Activated CD8-positive, alpha-beta memory T cell treated with anti-CD3 and anti-CD28 coated beads for 1 hour (primary cell): Measurements from ENCODE around the gene OTUB1.

ENCODE experiments used
- DNase-seq, 2 donors: peaks; one replicate each; pipeline ENCODE4 v3.0.0-alpha.2; 2020; ENCODE audit warnings: low read depth in 1 of 2; ENCODE audit errors: extremely low read depth in 1 of 2

The OTUB1 gene

DNA sequence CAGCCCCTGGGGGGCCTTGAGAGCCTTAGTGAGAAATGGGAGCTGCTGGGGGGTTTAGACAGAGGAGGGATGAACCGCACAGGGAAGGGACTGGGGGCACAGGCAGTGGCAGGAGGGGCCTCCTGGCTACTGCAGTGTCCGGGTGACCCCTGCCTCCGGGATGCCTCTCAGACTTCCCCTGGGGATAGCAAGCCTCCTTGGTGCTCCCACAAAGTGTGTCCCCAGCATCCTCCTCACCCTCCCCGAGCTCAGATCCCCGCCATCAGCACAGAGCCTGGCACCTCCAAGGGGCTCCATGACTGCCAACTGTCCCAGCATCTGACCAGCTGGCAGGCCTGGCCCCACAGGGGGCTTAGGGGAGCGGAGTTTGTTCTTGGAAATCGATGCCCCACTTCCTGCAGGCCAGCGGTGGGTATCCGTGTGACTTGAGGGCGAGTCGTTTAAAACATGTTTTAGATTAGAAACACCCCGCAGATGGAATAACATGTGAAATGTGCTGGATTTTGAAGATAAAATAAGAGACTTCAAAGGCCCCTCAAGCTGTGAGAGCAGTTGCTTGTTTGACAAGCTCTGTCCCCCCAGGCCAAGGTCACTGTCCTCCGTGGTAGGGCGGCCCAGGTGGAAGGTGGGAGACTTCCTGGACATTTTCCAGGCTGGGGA, 36.0 kb downstream of the OTUB1 start:
- no peak for DNase-seq

DNA sequence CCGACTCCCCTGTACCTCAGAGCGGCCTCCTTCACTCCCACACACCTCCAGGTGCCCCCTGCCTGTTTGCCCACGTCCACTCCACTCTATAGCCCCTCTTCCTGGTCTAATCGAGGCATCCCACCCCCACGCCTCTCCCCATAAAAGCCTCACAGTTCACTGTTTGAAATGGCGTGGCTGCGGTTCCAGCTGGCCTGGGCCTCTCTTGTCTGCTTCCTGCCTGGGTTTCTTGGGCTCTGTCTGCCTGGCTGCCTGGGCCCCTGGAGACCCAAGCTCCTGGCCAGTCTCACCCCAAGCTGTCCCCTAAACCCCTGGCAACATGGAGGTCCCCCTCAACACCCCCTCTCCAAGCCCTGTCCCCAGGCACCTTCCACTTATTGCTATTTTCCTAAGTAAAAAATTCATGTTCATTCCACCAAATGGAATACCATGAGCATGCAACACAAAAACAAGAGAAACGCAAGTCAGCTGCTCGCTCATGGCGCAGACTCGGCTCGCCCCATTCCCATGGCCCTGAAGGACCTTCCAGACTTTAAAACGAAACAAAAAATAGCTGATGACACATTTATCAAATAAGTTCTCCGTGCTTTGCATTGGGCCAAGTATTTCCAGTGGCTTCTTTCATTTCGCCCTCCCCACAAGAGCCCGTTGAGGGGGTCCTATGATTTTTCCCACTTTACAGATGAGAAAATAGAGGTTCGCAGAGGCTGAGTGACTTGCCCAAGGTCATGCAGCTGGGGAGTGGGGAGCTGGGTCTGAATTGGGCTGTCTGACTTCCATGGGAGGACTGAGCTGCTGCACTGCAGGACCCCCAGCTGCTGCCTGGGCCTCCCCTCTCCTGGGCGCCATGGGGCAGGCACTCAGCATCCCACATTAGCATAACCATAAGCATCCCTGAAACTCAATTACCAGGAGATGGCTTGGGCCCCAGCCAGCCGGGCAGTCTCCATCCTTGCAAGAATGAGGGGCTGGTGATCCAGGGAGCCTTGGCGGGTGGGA, 37.8 kb downstream of the OTUB1 start:
- DNase-seq: no peak

DNA sequence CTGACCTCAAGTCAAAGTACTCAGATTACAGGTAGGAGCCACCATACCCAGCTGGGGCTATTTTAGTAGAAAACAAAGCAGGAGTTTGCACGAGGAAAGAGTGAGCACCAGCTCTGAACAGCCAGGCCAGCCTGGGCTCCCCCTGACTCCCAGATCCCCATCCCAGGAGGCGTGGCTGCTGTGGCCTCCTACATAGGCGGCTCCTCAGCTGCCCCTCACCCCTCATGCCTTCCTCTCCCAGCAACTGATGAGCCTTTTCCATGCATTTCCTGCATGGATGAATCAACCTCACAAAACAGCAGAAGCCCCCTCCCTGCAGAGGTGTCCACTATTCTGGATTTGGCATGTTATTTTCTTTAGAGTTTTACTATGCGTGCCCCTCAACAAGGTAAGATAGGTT, 39.0 kb downstream of the OTUB1 start:
- DNase-seq: no peak

DNA sequence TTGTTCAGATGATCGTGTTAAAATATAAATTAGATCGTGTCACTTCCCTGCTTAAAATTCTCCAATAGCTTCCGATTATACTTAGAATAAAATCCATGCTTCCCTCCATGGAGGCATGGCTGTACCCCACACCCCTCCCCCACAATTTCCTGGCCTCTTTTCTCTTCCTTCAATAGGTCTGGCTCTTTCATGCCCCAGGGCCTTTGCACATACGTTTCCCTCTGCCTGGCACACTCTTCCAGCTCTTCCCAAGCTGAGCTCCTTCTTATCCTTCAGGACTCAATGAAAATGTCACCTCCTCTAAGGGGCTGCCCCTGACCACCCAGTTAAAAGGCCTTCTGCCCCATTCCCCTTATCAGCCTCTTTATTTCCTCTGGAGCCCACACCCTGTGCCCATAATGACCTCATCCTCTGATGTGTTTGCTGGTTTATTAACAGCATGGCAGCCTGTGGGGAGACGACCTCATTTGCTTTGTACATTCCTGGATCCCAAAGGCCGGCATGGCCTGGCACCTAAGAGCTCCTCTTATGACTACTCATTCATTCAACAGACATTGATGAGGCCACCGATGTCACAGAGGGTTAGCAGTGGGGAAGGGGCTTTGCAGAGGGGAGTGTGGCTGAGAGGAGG, 40.5 kb downstream of the OTUB1 start:
- DNase-seq: no peak

DNA sequence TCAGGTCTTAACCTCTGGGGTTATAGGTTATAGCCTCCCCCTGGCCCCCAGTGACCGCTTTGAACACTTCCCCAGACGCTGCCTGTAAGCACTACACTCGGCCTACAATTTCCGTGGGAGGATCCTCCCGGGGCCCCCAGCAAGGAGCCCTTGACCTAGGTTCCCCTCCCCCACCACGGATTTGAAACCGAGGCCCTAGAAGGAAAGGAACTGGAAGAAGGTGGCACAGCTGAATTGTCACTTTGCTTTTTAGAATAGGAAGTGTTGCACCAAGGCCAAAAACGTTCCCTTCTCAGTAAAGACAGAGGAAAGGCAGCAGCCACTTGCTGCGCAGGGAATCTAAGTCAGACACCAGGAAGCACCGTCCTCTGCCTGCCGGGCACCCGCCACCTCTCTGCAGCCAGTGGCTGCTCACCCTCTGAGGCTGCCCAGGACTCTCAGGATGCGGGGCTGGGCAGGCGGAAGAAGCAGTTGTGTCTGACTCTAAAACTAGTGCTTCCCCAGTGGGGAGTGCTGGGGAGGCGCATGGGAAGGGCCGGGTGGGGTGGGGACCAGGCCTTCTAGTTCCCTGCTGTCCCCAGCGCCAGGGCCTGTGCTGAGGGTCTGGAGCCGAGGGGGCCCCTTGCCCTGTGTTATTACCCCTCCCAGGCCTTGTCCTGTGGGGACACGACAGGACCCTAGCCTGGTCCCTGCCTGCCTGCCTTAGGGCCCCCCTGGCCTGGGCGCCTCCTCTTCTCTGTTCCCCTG, 41.6 kb downstream of the OTUB1 start:
- no peak for DNase-seq

DNA sequence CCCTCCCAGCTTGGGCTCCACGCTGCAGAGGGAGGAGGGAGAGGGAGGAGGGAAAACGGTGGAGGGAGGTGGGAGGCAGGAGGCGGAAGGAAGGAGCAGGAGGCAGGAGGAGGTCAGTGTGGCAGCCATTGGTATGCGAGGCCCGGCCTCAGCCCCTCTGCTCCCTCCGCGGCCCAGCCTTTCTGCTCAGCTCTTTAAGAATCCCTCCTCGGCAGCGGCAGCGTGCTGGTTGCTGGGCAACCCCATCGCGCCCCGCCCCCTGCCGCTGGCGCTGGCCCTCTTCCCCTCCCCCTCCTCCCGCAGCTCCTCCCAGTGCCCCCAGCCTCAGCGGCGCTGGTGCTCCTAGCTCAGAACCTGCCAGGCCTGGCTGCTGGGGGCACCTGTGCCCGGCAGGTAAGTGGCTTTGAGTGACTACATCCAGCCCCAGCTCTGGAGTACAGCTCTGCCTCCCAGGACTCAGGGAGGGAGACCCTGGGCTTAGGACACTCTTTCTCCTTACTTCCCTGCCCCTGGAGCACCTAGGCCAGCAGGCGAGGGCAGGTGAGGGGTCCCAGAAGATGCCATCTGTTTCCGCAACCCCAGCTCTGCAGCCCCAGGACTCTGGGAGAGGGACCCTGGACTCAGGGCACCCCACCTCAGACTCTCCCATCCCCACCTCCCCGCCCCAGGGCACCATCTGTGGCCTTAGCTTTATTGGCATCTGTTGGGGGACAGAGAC, 42.3 kb downstream of the OTUB1 start:
- no peak for DNase-seq

DNA sequence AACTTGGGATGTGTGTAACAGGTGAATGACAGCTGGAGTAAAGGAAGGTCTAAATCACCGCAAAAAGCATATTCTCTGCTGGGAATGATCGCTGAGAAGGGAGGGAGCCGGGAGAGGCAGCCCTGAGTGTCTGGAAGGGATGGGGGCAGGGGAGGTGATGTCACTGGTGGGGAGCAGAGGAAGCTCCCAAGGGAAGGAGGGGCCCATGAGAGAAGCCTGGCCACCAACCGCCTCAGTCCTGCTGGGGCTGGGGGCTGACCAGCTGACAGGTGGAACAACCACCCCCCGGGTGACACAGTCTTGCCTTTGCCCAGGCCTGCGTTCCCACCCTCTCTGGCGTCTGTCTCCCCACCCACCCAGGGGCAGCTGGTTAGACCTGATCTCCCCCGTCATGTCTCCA, 43.5 kb downstream of the OTUB1 start:
- DNase-seq: no peak

DNA sequence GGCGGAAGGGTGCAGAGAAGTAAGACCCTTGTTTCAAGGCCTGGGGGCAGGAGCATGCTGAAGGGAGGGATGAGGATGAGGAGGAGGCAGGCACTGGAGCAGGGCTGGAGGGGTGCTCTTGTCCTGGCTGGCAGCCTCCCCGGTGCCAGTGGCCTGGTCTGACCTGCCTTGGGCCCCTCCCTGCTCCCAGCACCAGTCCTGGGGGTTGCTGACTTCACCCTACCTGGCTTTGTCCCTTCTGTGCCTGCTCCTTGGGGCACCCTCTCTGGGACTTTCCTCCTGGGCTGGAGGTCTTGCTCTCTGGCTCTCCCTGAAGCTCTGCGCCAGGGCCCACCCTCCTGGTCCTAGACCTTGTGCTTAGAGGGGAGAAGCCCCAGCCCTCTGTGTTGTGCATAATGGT, 44.8 kb downstream of the OTUB1 start:
- no peak for DNase-seq

DNA sequence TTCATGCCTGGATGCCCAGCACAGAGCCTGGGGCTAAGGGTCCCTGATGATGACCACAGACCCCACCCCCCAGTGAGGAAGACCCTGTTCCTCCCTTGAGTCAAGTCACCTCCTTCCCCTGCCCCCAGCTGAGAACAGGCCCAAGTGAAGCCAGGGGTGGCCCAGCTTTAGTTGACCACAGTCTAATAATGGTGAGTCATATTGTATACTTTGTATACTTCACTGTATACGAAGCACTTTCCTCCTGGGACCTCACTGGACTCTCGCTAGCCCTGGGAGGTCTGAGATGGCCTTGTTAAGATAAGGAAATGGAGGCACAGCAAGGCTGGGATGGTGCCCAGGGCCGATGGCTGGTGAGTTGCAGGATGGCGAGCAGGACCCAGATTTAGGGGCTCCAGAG, 45.8 kb downstream of the OTUB1 start:
- no peak for DNase-seq

DNA sequence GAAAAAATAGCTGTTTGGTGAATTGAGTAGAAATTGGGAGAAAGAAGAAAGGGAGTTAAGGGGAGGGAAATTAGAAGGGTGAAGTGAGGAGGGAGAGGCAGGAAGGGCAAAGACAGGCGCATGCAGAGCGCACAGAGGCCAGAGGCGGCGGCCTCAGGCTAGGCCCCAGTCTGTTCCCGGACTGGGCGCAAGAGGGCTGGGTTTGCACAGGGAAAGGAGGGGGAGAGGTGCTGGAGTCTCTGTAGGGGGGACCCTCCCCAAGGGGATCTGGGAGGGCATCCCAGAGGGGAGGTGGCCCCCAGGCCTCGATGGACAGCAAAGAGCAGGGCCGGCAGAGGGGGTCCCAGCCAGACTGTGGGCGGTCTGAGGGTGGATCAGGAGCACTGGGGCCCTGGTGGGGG, 48.2 kb downstream of the OTUB1 start:
- DNase-seq: no peak

DNA sequence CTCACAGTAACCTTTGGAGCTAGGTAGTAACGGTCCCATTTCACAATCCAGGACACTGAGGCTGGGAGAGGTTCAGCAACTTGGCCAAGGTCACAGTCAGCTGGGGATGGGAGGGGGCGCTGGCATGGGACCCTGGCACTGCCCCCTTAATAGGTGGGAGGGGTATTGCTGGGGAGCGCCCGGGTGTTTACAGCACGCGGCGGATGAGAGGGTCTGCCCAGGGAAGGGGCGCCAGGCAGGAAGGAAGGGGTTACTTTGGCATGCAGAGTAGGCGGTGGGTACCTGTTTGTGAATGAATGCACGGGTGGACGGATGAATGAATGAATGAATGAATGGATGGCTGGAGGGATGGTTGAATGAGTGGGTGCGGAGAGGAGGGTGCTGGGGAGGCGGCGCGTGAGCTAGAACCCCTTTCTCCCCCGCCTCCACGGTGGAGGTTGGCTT, 48.9 kb downstream of the OTUB1 start:
- DNase-seq: no peak

DNA sequence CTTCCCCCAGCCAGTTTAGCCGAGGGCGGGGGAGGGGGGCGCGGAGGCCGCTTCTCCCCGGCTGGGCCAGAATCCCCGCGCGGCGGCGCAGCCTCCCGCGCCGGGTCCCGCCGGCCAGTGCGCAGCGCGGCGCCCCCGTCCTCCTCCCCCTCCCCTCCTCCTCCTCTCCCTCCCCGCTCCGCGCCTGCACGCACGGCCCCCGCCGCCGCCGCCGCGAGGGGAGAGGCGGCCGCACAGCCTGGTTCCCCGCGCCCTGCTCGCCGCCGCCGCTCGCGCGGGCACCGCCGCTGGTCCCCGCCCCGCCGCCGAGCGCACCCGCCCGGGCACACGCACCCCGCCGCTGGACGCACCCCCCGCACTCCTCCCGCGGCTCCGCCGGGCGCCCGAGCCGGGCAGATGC, 49.3 kb downstream of the OTUB1 start, which contains the start of gene FLRT1:
Gene FLRT1 (plus strand): TSS at position 356 of the 400 bp plus-strand sequence. CDS start 80,337 bp downstream, outside the sequence.
- no peak for DNase-seq

DNA sequence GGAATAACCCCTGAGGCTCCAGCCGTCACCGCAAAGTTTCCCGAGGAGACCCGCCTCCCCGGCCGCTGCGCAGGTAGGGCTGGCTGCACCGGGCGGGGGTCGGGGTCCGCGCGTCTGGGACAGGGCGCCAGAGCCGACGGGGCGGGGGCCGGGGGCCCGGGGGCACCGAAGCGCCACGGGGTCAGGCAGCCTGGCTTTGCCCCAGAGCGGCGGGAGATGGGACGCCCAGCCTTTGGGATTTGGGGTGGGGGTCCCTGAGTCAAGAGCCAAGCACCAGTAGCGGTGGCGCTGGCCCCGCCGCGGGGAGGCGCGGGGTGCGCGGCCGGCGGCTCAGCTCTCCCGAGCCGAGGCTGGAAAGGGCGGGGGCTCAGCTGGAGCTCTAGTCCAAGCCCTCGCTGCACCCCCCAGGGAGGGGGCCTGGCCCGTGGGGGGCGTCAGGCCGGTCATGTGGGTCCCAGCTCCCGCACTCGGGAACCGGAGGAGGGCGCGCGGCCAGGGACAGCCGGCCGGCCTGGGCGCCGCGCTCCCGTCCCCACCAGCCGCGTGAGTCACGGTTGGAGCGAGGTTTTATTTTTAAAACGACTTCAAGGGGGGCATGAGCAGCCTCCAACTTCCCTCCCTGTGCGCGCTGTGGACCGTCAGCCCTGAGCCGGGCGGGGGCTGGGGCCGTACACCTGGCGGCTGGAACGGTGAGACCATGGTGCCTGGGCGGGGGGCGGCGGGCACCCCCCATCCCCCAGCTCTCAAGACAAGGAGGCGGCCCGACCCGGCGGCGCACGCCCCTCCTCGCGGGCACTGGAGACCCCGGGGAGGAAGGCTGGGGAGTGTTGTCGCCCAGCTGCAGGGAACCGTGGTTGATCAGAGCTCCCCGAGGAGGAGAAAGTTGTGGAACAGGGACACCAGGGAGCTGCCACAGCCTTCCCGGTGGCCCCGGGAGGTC, 50.1 kb downstream of the OTUB1 start:
- no peak for DNase-seq

DNA sequence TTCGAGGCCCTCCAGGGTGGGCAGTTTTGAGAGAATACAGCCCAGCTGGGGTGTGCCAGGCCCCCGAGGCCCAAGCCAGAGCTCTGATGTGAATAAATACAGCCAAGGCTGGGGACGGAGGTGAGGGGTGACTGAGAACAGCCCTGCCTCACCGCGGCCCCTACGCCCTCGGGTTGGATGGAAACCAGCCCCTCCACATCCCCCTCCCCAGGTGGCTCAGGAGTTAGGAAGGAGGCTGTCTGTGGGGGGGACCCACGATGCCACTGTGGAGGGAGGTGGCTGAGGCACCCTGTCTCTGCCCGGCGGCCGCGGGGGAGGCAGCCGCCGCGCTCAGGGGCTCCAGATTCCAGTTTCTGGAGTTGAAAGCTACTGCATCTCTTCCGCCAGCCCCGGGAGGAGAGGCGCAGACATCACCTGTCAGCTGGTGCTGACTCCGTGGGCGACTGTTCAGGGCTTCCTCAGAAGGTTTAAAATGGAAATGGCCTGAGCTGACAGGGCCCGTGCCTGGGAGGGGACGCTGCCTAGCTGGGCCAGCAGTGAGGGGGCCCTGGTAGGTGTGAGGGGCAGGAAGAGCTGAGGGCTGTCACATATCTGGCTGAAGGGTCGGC, 50.9 kb downstream of the OTUB1 start:
- DNase-seq: no peak

DNA sequence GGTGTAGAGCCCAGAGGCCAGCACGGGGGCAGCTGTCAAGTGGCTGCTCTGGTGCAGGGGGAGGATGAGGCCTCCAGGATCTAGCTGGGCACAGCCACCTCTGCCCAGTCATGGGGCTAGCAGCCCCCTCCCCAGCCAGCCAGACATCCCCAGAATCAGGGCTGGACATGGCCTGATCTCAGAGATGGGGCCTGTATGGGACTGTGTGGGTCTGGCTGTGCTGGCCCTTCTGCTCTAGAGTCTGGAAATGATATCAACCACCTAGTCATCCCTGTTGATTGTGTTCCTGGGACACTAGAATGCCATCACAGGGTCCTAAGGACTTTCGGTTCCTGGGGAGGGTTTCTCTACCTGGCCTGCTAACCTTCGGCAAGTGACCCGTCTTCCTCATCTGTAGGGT, 52.3 kb downstream of the OTUB1 start:
- DNase-seq: no peak

DNA sequence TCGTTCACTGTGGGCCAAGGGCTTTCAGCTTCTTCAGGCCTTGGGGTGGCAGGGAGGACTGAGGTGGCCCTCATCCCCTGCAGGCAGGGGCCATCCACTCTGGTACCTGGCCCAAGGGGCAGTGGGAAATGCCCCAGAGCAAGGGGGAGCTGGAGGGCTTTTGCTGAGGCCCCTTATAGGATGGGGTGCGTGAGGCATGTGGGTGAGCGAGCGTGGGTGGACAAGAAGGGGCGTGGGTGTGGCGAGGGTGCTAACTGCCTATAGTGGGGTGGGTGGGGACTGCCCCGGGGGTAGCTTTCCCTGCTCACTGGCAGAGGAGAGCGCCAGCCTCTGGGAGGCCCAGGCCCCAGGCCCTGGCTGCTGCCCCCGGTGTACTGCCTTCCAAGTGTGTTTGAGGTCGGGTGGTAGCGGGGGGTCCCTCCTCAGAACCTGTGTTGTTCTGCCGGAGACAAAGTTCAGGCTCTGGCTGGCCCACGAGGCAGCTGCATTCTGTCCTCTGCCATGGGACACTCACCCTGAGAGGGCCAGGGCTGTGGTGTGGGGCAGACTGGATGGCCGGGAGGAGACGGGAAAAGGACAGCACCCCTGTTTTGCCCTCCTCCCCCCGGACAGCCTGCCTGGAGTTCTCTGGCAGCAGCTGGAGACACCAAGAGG, 52.9 kb downstream of the OTUB1 start:
- DNase-seq: no peak

DNA sequence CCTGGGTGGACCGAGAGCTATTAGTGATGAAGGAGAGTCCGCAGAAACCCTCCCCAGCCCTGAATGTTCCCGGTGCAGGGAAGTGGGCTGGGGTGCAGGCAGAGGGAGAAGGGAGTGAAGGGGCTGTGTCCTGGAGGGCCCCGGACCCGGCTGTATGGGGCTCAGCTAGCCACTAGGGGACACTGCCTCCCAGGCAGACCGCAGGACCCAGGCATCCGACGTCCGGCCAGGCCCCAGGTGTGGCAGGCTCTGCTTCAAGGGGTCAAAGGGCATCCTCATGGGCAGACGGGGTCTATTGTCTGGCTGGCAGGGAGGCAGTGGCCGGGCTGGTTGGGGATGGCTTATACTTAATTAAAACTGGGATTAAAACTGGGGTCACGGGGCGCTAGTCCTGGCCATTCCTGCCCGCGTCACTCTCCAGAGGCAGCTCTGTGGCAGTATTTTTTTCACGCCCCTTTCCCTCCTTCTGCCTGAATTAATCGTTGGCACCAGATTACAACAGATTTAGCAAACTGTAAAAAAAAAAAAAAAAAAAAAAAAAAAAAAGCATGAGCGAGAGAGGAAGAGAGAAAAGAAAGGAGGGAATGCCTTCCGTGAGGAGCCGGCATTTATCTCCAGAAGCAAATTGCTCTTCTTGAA, 54.6 kb downstream of the OTUB1 start:
- no peak for DNase-seq

DNA sequence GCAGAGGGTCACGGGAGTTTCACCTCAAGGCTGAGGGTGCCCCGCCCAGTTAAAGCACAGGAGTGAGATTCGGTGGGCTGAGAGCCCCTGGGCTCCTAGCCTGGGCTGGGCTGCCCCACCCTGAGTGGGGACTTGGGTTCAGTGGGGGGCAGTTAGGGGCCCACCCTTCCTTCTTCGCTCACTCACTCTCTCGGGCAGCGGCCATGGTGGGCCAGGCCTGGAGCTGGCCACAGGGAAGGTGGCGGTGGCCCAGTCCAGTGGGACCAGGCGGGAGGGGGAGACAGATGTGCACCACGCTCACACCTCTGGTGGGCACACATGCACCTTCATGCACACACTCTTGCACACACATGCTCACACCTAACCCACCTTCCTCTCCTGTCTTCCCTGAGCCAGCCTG, 55.6 kb downstream of the OTUB1 start:
- no peak for DNase-seq
